Breast epithelium (tissue), 3 donors: ENCODE data around the gene YAP1.

Experiments
- POLR2A ChIP-seq: fragments of 450-650 bp; IDR thresholded peaks from one replicate; pipeline ENCODE4 v1.6.1; 2016; ENCODE audit warnings: antibody characterized with exemption, mild to moderate bottlenecking, moderate library complexity
- POLR2AphosphoS5 ChIP-seq, 3 donors: sonication (generic); formaldehyde crosslinking; IDR thresholded peaks; one replicate each; pipeline ENCODE4 v1.6.1; 2017; ENCODE audit warnings: antibody characterized with exemption in 3 of 3
- TF ChIP-seq, protein P1 (sequence below), 3 donors: fragments of 450-650 bp; IDR thresholded peaks; one replicate each; pipeline ENCODE4 v1.5.1; 2016 to 2017; ENCODE audit warnings: antibody characterized with exemption in 3 of 3, mild to moderate bottlenecking in 3 of 3, moderate library complexity in 3 of 3

- TF ChIP-seq, protein P1, sequence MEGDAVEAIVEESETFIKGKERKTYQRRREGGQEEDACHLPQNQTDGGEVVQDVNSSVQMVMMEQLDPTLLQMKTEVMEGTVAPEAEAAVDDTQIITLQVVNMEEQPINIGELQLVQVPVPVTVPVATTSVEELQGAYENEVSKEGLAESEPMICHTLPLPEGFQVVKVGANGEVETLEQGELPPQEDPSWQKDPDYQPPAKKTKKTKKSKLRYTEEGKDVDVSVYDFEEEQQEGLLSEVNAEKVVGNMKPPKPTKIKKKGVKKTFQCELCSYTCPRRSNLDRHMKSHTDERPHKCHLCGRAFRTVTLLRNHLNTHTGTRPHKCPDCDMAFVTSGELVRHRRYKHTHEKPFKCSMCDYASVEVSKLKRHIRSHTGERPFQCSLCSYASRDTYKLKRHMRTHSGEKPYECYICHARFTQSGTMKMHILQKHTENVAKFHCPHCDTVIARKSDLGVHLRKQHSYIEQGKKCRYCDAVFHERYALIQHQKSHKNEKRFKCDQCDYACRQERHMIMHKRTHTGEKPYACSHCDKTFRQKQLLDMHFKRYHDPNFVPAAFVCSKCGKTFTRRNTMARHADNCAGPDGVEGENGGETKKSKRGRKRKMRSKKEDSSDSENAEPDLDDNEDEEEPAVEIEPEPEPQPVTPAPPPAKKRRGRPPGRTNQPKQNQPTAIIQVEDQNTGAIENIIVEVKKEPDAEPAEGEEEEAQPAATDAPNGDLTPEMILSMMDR (IDR thresholded peaks at IDR 0.05): no peak
- TF ChIP-seq POLR2AphosphoS5 (IDR thresholded peaks at IDR 0.05): no peak
- no peak for TF ChIP-seq POLR2A
These were observed 93.9 kb downstream of the YAP1 start for GRCh38 chr11:102204174-102204573.
